ENCODE measurements around the gene H6PD. TPM values are rescaled to one million over a fixed set of nuclear protein-coding genes. Genes with fewer than 3 reads are reported as not detected.

Gene H6PD
- total and polyA plus RNA-seq, 9 of the 15 experiments (the other 6 are each of a cell fraction or from before 2014, with no cell fraction given) = 0.04 to 2.5 (median 0.95) TPM

DNA sequence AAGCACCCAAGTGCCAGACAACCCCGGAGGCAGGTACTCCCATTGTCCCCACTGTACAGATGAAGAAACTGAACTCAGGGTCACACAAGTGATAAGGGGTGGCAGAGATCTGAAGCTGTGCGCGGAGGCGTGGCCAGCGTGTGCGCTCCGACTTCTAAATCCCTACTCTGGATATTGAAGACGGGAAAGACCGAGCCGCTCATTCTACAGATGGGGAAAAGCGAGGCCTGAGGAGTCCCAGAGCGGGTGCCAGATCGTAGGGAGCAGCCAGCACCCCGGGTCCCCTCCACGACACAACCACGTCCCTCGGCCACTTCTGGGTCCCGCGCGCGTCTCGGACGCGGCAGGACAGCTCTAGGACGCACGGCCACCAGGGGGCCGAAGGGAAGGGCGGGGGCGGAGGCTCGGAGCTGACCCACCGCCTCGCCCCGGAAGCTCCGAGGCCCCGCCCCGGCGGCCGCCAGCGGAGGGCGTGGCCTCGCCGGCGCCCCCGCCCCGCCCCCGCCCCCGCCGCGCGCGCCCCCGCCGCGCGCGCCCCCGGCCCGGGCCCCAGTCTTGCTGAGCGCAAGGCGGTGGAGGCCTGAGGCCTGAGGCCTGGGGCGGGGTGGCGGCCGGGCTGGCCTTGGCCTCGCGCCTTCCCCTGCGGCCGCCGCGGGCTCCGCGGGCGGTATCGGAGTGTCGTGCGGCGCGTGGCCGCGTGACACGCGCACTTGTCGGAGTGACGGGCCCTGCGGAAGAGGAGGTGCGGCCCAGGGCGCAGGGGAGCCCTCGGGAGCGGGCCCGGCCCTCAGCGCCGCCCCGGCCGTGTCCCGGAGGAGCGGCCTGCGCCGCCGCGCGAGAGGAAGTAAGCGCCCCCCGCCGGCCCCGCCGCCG is at the start of gene H6PD (continued):
- TF ChIP-seq, protein P1, sequence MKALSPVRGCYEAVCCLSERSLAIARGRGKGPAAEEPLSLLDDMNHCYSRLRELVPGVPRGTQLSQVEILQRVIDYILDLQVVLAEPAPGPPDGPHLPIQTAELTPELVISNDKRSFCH (CRISPR knock-in tag; IDR thresholded peaks at IDR 0.05) = no peak
- TF ChIP-seq, protein P1 (tag; IDR thresholded peaks at IDR 0.05) = peak; percentile 45; the same call in 1 of the 2 replicates
- TF ChIP-seq, protein P2, sequence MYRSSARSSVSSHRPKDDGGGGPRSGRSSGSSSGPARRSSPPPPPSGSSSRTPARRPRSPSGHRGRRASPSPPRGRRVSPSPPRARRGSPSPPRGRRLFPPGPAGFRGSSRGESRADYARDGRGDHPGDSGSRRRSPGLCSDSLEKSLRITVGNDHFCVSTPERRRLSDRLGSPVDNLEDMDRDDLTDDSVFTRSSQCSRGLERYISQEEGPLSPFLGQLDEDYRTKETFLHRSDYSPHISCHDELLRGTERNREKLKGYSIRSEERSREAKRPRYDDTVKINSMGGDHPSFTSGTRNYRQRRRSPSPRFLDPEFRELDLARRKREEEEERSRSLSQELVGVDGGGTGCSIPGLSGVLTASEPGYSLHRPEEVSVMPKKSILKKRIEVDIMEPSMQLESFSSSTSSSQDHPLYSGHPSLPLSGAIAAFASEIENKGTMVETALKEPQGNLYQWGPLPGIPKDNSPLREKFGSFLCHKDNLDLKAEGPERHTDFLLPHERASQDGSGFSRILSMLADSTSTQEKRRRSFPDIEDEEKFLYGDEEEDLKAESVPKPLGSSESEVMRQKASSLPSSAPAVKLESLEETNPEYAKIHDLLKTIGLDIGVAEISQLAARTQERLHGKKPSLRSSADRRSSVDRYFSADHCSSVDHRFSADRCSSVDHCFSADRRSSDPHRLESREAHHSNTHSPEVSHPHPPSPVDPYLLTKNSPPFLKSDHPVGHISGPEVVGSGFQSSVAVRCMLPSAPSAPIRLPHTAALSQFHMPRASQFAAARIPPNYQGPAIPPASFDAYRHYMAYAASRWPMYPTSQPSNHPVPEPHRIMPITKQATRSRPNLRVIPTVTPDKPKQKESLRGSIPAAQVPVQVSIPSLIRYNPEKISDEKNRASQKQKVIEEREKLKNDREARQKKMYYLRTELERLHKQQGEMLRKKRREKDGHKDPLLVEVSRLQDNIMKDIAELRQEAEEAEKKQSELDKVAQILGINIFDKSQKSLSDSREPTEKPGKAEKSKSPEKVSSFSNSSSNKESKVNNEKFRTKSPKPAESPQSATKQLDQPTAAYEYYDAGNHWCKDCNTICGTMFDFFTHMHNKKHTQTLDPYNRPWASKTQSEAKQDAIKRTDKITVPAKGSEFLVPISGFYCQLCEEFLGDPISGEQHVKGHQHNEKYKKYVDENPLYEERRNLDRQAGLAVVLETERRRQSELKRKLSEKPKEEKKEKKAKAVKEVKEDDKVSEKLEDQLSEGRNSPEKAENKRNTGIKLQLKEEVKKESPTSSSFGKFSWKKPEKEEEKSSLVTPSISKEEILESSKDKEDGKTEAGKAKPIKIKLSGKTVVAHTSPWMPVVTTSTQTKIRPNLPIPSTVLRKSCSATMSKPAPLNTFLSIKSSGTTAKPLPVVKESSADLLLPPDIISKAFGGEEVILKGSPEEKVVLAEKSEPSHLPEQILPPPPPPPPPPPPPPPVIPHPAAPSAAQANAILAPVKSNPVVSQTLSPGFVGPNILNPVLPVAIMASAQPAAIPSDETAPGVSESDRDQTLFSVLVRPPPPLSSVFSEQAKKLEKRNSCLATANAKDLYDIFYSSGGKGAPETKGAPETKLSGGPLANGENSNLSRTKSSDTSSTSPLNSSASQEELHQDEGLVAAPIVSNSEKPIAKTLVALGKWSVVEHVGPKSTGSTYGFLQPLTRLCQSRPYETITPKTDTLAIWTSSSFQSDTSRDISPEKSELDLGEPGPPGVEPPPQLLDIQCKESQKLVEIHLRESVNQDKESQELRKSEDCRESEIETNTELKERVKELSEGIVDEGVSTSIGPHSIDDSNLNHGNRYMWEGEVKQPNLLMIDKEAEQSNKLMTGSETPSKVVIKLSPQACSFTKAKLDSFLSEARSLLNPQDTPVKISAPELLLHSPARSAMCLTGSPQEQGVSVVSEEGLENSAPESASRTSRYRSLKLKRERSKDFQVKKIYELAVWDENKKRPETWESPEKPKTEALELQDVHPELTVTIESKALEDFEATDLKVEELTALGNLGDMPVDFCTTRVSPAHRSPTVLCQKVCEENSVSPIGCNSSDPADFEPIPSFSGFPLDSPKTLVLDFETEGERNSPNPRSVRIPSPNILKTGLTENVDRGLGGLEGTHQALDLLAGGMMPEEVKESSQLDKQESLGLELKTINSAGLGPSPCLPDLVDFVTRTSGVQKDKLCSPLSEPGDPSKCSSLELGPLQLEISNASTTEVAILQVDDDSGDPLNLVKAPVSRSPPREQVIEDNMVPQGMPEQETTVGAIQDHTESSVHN (IDR thresholded peaks at IDR 0.05; ENCODE audit: borderline replicate concordance in 1 of 2, low read depth in 1 of 2) = no peak
- no peak for TF ChIP-seq TAF9B (IDR thresholded peaks at IDR 0.05; ENCODE audit: partially characterized antibody)
- peak; percentile 46 for TF ChIP-seq FIP1L1 (IDR thresholded peaks at IDR 0.05; ENCODE audit: low read depth, low read length, poor library complexity, severe bottlenecking)
- TF ChIP-seq SMC3 (conservative IDR thresholded peaks at IDR 0.05; ENCODE audit: insufficient read depth, low read depth, low read length) = peak; percentile 16; the same call in 1 of the 2 replicates
- peak; percentile 63; the same call in 1 of the 2 replicates for TF ChIP-seq ZNF41 (CRISPR knock-in tag; conservative IDR thresholded peaks at IDR 0.05)
- peak; percentile 27 for TF ChIP-seq POLR2B (IDR thresholded peaks at IDR 0.05; ENCODE audit: low read depth, partially characterized antibody)
- TF ChIP-seq ZNF24 (IDR thresholded peaks at IDR 0.05) = peak; percentile 70; the same call in 1 of the 2 replicates
- peak; percentile 64 for TF ChIP-seq NCOA4 (IDR thresholded peaks at IDR 0.05; ENCODE audit: partially characterized antibody)
- no peak for TF ChIP-seq CBX5 (IDR thresholded peaks at IDR 0.05; ENCODE audit: borderline replicate concordance, low read depth)
- TF ChIP-seq RBM25 (IDR thresholded peaks at IDR 0.05; ENCODE audit: low read depth, low read length, severe bottlenecking) = peak; percentile 93
- peak; percentile 67; the same call in 1 of the 2 replicates for TF ChIP-seq ZBTB7A (IDR thresholded peaks at IDR 0.05; ENCODE audit: borderline replicate concordance, control insufficient read depth, low read depth, low read length)
- TF ChIP-seq, protein P3, sequence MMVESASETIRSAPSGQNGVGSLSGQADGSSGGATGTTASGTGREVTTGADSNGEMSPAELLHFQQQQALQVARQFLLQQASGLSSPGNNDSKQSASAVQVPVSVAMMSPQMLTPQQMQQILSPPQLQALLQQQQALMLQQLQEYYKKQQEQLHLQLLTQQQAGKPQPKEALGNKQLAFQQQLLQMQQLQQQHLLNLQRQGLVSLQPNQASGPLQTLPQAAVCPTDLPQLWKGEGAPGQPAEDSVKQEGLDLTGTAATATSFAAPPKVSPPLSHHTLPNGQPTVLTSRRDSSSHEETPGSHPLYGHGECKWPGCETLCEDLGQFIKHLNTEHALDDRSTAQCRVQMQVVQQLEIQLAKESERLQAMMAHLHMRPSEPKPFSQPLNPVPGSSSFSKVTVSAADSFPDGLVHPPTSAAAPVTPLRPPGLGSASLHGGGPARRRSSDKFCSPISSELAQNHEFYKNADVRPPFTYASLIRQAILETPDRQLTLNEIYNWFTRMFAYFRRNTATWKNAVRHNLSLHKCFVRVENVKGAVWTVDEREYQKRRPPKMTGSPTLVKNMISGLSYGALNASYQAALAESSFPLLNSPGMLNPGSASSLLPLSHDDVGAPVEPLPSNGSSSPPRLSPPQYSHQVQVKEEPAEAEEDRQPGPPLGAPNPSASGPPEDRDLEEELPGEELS (CRISPR knock-in tag; IDR thresholded peaks at IDR 0.05; ENCODE audit: borderline replicate concordance) = peak; percentile 84; the same call in 1 of the 2 replicates
- TF ChIP-seq PHF20 (IDR thresholded peaks at IDR 0.05; ENCODE audit: partially characterized antibody) = peak; percentile 57
- peak; percentile 94 for TF ChIP-seq HDGF (IDR thresholded peaks at IDR 0.05)
